HepG2 (cell line): Measurements from ENCODE around the gene PELI2. TPM values are rescaled to one million over a fixed set of nuclear protein-coding genes. Genes with fewer than 3 reads are reported as not detected.

ENCODE experiments used
- ATAC-seq: fragments of 200-7000 bp; cut with Tn5 transposase; 3 replicates; pipeline ENCODE4 v1.9.1; 2020; ENCODE audit warnings: mild to moderate bottlenecking, moderate library complexity
- BruUV-seq: library from RNA; stranded (reverse); fragments of 400-500 nt; replicated peaks from 2 replicates; lab custom pipeline; 2021; lab: Mats Ljungman, UMichigan
- CTCF ChIA-PET: fragments of 300-600 bp; formaldehyde crosslinking; extraction: SDS; loops from one replicate; lab custom pipeline; 2021; ENCODE audit warnings: low total read pairs, inconsistent platforms, low intra/inter-chr PET ratio; lab: Yijun Ruan, JAX
- POLR2A ChIA-PET: fragments of 350-600 bp; sonication (Branson Sonifier 250); formaldehyde crosslinking; loops from one replicate; lab custom pipeline; 2020; ENCODE audit warnings: antibody characterized with exemption, inconsistent platforms; lab: Yijun Ruan, JAX
- DNase-seq: peaks from one replicate; pipeline ENCODE4 v3.0.0-alpha.2; 2015; ENCODE audit warnings: low spot score
- FAIRE-seq: peaks from 3 replicates; lab custom pipeline; 2011; peaks lifted over from hg19 to GRCh38; lab: Jason Lieb, UNC
- H2AFZ ChIP-seq: one replicate; pipeline ENCODE4 v1.6.1; 2011; ENCODE audit warnings: low read length, inconsistent platforms
- H3K27ac ChIP-seq: fragments of 300-600 bp; 3 replicates; pipeline ENCODE4 v1.8.0; 2011; ENCODE audit warnings: mixed run types, mild to moderate bottlenecking, mixed read lengths, low read length, inconsistent platforms; ENCODE audit not compliant: insufficient read depth; ENCODE audit errors: extremely low read length
- H3K27me3 ChIP-seq, 2 experiments: fragments of 200-600 bp in 1 of 2; 2 replicates in 1 of 2; 3 replicates in 1 of 2; pipeline versions ENCODE4 v1.6.0 to v1.8.0; 2011; ENCODE audit warnings: low read length in 2 of 2, mild to moderate bottlenecking in 2 of 2, moderate library complexity in 2 of 2, inconsistent platforms in 1 of 2; ENCODE audit not compliant: insufficient read depth in 2 of 2, control insufficient read depth in 1 of 2
- H3K36me3 ChIP-seq, 2 experiments: fragments of 200-600 bp in 1 of 2; replicated peaks in 1 of 2; 2 replicates in 1 of 2; 3 replicates in 1 of 2; pipeline versions ENCODE4 v1.5.1 to v1.8.0; 2011; ENCODE audit warnings: low read length in 2 of 2, inconsistent platforms in 1 of 2; ENCODE audit not compliant: insufficient read depth in 2 of 2, control insufficient read depth in 1 of 2
- H3K4me1 ChIP-seq: 2 replicates; pipeline ENCODE4 v1.5.1; 2012; ENCODE audit warnings: low read length, inconsistent platforms; ENCODE audit not compliant: insufficient read depth
- H3K4me2 ChIP-seq: 2 replicates; pipeline ENCODE4 v1.6.0; 2011; ENCODE audit warnings: low read depth, low read length, inconsistent platforms
- H3K4me3 ChIP-seq, 3 experiments: fragments of 200-600 bp in 1 of 3; sonication (generic), shearing (Covaris generic) in 1 of 3; replicated peaks in 1 of 3; 2 replicates each; pipeline ENCODE4 v1.5.1; 2011 to 2016; ENCODE audit warnings: low read length in 3 of 3, inconsistent platforms in 2 of 3, low read depth in 2 of 3, mild to moderate bottlenecking in 2 of 3, control low read depth in 1 of 3, mixed read lengths in 1 of 3; ENCODE audit not compliant: insufficient read depth in 1 of 3
- H3K79me2 ChIP-seq: one replicate; pipeline ENCODE4 v1.6.1; 2011; ENCODE audit warnings: low read length, inconsistent platforms; ENCODE audit not compliant: insufficient read depth
- H3K9ac ChIP-seq: 2 replicates; pipeline ENCODE4 v1.6.0; 2011; ENCODE audit warnings: mild to moderate bottlenecking, low read depth, low read length, inconsistent platforms; ENCODE audit not compliant: insufficient read depth
- H3K9me3 ChIP-seq: 2 replicates; pipeline ENCODE4 v1.5.1; 2012; ENCODE audit warnings: mild to moderate bottlenecking, low read length
- H4K20me1 ChIP-seq: 2 replicates; pipeline ENCODE4 v1.6.0; 2011; ENCODE audit warnings: inconsistent platforms, mild to moderate bottlenecking, low read length, moderate library complexity; ENCODE audit not compliant: insufficient read depth
- BHLHE40 ChIP-seq: IDR thresholded peaks from 2 replicates; pipeline ENCODE4 v1.6.1; 2011; ENCODE audit warnings: low read length, improper control_type of control experiment
- E2F5 ChIP-seq: sonication (generic); formaldehyde crosslinking; conservative IDR thresholded peaks from 2 replicates; pipeline ENCODE4 v1.4.0; 2020; ENCODE audit warnings: missing genetic modification reagents
- ELF4 ChIP-seq: sonication (generic); formaldehyde crosslinking; IDR thresholded peaks from 2 replicates; pipeline ENCODE4 v1.5.0; 2020; ENCODE audit warnings: missing genetic modification reagents, mild to moderate bottlenecking, moderate library complexity, borderline replicate concordance
- SNAI1 ChIP-seq: sonication (generic); formaldehyde crosslinking; IDR thresholded peaks from 2 replicates; pipeline ENCODE4 v1.5.0; 2020; ENCODE audit warnings: mild to moderate bottlenecking, missing genetic modification reagents, borderline replicate concordance
- TCF7 ChIP-seq: sonication (generic); IDR thresholded peaks from 2 replicates; pipeline ENCODE4 v1.6.1; 2016; ENCODE audit warnings: antibody characterized with exemption, low read depth
- YEATS4 ChIP-seq: sonication (generic); formaldehyde crosslinking; IDR thresholded peaks from 2 replicates; pipeline ENCODE4 v1.4.0; 2020; ENCODE audit warnings: missing genetic modification reagents, borderline replicate concordance
- ZBTB14 ChIP-seq: sonication (generic); formaldehyde crosslinking; IDR thresholded peaks from 2 replicates; pipeline ENCODE4 v1.4.0; 2020; ENCODE audit warnings: missing genetic modification reagents
- WGBS: methylation state at CpG from one replicate; pipeline ENCODE4 v1.1.6; 2017; ENCODE audit warnings: low lambda C conversion rate; 5-methylcytosine and 5-hydroxymethylcytosine counted together
- in situ Hi-C: cut with HindIII; loops from 2 replicates; pipeline ENCODE4 v1.10.0; 2017; ENCODE audit warnings: low pct_unique_long_range_greater_than_20kb; ENCODE audit not compliant: extremely low pct_ligation_motif_present
- intact Hi-C: fragments of 100-400 bp; cut with micrococcal nuclease; formaldehyde crosslinking; loops from one replicate; pipeline ENCODE4 v1.10.0; 2022; ENCODE audit not compliant: unreplicated experiment
- polyA plus RNA-seq, 8 experiments: library from polyadenylated mRNA; depleted of rRNA in 3 of 8; stranded (reverse) in 7 of 8; unstranded in 1 of 8; fragments of >200 nt; fragmentation: Illumina TruSeq in 4 of 8; extraction: Trizol in 4 of 8; gene quantifications; 2 replicates each; pipeline versions ENCODE4 v1.2.1 to v1.2.3, GENCODE V29; 2011 to 2016; ENCODE audit warnings: low read depth in 4 of 8, missing spikeins in 1 of 8, mixed read lengths in 1 of 8; ENCODE audit not compliant: insufficient read depth in 1 of 8
- total RNA-seq, 5 experiments: library from RNA; depleted of rRNA; stranded (reverse); fragments of >200 nt; fragmentation: Illumina TruSeq; extraction: Trizol; gene quantifications; 2 replicates each; pipeline ENCODE4 v1.2.3, GENCODE V29; 2016; ENCODE audit warnings: low read depth in 1 of 5
- TF ChIP-seq, protein P1 (sequence below): sonication (generic); formaldehyde crosslinking; IDR thresholded peaks from 2 replicates; pipeline ENCODE4 v1.4.0; 2020; ENCODE audit warnings: missing genetic modification reagents
- TF ChIP-seq, protein P2 (sequence below): IDR thresholded peaks from 2 replicates; pipeline ENCODE4 v1.4.0; 2020; ENCODE audit warnings: mild to moderate bottlenecking, missing genetic modification reagents

The PELI2 gene
- total and polyA plus RNA-seq, 2 of the 13 experiments (the other 11 are each of a cell fraction or from before 2014, with no cell fraction given): 0.07 TPM; not detected in 1

- intact Hi-C loops (no loop called here), in situ Hi-C loops (no loop called here)
- Histone ChIP-seq H3K9me3 (no peaks in the 10 kb centered on the region), H3K4me1 (no peaks in the 10 kb centered on the region), H2AFZ (no peak overlapping the region), H3K27ac (no peak overlapping the region), H3K36me3 (no peaks in the 10 kb centered on the region), H3K27me3 (peaks cover 0 to 4% of the 10 kb centered on the region in 2 experiments; a peak in 1 of 5 replicates), H3K9ac (no peak overlapping the region), H3K4me3 (no peak overlapping the region), H3K4me2 (no peak overlapping the region), H3K79me2 (no peaks in the 10 kb centered on the region), H4K20me1 (no peaks in the 10 kb centered on the region)
- BruUV-seq: no TSS peak
- ATAC-seq: no peak
- DNase-seq: no peak
- POLR2A ChIA-PET: no interaction called here
- no peak for TF ChIP-seq E2F5 (CRISPR knock-in tag)
- TF ChIP-seq TCF7: no peak
- TF ChIP-seq, protein P1, sequence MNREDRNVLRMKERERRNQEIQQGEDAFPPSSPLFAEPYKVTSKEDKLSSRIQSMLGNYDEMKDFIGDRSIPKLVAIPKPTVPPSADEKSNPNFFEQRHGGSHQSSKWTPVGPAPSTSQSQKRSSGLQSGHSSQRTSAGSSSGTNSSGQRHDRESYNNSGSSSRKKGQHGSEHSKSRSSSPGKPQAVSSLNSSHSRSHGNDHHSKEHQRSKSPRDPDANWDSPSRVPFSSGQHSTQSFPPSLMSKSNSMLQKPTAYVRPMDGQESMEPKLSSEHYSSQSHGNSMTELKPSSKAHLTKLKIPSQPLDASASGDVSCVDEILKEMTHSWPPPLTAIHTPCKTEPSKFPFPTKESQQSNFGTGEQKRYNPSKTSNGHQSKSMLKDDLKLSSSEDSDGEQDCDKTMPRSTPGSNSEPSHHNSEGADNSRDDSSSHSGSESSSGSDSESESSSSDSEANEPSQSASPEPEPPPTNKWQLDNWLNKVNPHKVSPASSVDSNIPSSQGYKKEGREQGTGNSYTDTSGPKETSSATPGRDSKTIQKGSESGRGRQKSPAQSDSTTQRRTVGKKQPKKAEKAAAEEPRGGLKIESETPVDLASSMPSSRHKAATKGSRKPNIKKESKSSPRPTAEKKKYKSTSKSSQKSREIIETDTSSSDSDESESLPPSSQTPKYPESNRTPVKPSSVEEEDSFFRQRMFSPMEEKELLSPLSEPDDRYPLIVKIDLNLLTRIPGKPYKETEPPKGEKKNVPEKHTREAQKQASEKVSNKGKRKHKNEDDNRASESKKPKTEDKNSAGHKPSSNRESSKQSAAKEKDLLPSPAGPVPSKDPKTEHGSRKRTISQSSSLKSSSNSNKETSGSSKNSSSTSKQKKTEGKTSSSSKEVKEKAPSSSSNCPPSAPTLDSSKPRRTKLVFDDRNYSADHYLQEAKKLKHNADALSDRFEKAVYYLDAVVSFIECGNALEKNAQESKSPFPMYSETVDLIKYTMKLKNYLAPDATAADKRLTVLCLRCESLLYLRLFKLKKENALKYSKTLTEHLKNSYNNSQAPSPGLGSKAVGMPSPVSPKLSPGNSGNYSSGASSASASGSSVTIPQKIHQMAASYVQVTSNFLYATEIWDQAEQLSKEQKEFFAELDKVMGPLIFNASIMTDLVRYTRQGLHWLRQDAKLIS: no peak
- TF ChIP-seq, protein P2, sequence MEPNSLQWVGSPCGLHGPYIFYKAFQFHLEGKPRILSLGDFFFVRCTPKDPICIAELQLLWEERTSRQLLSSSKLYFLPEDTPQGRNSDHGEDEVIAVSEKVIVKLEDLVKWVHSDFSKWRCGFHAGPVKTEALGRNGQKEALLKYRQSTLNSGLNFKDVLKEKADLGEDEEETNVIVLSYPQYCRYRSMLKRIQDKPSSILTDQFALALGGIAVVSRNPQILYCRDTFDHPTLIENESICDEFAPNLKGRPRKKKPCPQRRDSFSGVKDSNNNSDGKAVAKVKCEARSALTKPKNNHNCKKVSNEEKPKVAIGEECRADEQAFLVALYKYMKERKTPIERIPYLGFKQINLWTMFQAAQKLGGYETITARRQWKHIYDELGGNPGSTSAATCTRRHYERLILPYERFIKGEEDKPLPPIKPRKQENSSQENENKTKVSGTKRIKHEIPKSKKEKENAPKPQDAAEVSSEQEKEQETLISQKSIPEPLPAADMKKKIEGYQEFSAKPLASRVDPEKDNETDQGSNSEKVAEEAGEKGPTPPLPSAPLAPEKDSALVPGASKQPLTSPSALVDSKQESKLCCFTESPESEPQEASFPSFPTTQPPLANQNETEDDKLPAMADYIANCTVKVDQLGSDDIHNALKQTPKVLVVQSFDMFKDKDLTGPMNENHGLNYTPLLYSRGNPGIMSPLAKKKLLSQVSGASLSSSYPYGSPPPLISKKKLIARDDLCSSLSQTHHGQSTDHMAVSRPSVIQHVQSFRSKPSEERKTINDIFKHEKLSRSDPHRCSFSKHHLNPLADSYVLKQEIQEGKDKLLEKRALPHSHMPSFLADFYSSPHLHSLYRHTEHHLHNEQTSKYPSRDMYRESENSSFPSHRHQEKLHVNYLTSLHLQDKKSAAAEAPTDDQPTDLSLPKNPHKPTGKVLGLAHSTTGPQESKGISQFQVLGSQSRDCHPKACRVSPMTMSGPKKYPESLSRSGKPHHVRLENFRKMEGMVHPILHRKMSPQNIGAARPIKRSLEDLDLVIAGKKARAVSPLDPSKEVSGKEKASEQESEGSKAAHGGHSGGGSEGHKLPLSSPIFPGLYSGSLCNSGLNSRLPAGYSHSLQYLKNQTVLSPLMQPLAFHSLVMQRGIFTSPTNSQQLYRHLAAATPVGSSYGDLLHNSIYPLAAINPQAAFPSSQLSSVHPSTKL (CRISPR knock-in tag): no peak
- TF ChIP-seq SNAI1 (CRISPR knock-in tag): no peak
- no peak for TF ChIP-seq BHLHE40
- no peak for TF ChIP-seq ZBTB14 (CRISPR knock-in tag)
- TF ChIP-seq ELF4 (CRISPR knock-in tag): no peak
- TF ChIP-seq YEATS4 (CRISPR knock-in tag): no peak
- CTCF ChIA-PET: no interaction called here
- no peak for FAIRE-seq
- under 1% methylated on average over 4 of the region's 4 CpGs for WGBS
These were observed 64.2 kb downstream of the PELI2 start for GRCh38 chr14:56182410-56182809.
